ENCODE results near the gene ZBTB7B. TPM values are rescaled to one million over a fixed set of nuclear protein-coding genes. Genes with fewer than 3 reads are reported as not detected.
A peak's percentile ranks its signal among the peaks of the same experiment; 100 is the strongest.

ZBTB7B gene
- total and polyA plus RNA-seq, 9 of the 15 experiments (the other 6 are each of a cell fraction or from before 2014, with no cell fraction given) = 0.04 to 46.5 (median 15.2) TPM

DNA sequence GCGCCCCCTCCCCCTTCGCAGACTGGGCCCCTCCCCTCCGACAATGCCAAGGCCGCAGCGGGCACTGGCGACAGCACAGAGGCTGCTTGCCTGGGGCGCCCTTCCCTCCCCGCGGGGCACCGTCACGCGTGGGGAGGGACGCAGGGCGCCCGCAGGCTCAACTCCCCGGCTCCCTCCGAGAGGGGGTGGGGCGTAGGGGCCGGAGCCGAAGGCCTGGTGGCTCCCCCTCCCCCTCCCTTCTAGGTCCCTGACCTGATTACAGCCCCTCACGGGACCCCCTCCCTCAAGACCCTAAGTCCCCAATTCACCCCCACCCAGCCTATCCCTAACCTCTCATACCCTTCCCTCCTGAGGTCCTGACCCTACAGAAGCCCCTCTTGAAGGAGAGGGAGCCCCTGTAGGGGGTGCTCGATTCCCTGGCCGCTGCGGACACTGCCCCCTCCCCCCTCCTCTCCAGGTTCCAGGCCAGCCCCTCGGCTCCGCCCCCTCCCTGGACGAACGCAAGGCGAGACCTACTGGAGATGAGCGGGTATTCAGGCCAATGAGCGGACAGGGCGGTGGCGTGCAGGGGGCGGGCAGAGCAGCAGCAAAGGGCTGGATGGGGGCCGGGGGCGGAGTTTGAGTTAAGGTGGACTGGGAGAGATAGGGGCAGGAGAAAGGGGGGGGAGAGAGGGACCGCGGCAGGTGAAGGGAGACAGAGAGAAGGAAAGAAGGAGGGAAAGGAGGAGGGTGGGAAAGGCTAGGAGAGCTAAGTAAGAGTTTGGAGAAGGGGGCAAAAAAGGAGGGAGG lies 733 bp upstream of the ZBTB7B start (continued):
- TF ChIP-seq ZBTB11 (CRISPR knock-in tag; IDR thresholded peaks at IDR 0.05) (no peak), HMGN3 (IDR thresholded peaks at IDR 0.05; ENCODE audit: borderline replicate concordance, extremely low read depth, insufficient read length, low read depth, low read length) (no peak), ZNF444 (CRISPR knock-in tag; IDR thresholded peaks at IDR 0.05) (peak; percentile 80; the same call in 1 of the 2 replicates), NR2C2 (CRISPR knock-in tag; IDR thresholded peaks at IDR 0.05) (no peak), NR2C2 (tag; IDR thresholded peaks at IDR 0.05) (peak; percentile 26; the same call in 1 of the 2 replicates), NCOA4 (IDR thresholded peaks at IDR 0.05; ENCODE audit: partially characterized antibody) (no peak), NR2C1 (IDR thresholded peaks at IDR 0.05) (0 out of 2 replicates have a peak, but pooled peaks have one; percentile 32), NR2C1 (tag; IDR thresholded peaks at IDR 0.05) (peak; percentile 27; the same call in 1 of the 2 replicates), RFX7 (CRISPR knock-in tag; IDR thresholded peaks at IDR 0.05) (no peak), SP1 (CRISPR knock-in tag; IDR thresholded peaks at IDR 0.05) (peak; percentile 83), TOE1 (IDR thresholded peaks at IDR 0.05; ENCODE audit: borderline replicate concordance) (peak; percentile 97), TOE1 (CRISPR knock-in tag; IDR thresholded peaks at IDR 0.05; ENCODE audit: borderline replicate concordance, low read depth) (no peak), SIX5 (IDR thresholded peaks at IDR 0.05; ENCODE audit: borderline replicate concordance in 1 of 2, insufficient read depth in 1 of 2, low read depth in 1 of 2, low read length in 2 of 2) (no peak), DPF2 (IDR thresholded peaks at IDR 0.05) (peak; percentile 78; the same call in 1 of the 2 replicates), ZBTB33 (CRISPR knock-in tag; IDR thresholded peaks at IDR 0.05) (no peak), RBM22 (IDR thresholded peaks at IDR 0.05; ENCODE audit: low read depth, low read length, poor library complexity, severe bottlenecking) (no peak), MIER1 (IDR thresholded peaks at IDR 0.05; ENCODE audit: low read depth) (0 out of 2 replicates have a peak, but pooled peaks have one; percentile 21)
- TF ChIP-seq, protein P1, sequence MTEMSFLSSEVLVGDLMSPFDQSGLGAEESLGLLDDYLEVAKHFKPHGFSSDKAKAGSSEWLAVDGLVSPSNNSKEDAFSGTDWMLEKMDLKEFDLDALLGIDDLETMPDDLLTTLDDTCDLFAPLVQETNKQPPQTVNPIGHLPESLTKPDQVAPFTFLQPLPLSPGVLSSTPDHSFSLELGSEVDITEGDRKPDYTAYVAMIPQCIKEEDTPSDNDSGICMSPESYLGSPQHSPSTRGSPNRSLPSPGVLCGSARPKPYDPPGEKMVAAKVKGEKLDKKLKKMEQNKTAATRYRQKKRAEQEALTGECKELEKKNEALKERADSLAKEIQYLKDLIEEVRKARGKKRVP (CRISPR knock-in tag; IDR thresholded peaks at IDR 0.05) = no peak
- TF ChIP-seq, protein P2, sequence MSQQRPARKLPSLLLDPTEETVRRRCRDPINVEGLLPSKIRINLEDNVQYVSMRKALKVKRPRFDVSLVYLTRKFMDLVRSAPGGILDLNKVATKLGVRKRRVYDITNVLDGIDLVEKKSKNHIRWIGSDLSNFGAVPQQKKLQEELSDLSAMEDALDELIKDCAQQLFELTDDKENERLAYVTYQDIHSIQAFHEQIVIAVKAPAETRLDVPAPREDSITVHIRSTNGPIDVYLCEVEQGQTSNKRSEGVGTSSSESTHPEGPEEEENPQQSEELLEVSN (IDR thresholded peaks at IDR 0.05; ENCODE audit: borderline replicate concordance in 1 of 2, extremely low read depth in 1 of 2, insufficient read depth in 1 of 2, insufficient read length in 1 of 2, low read depth in 1 of 2, low read length in 1 of 2, poor library complexity in 1 of 2, severe bottlenecking in 1 of 2) = no peak

Measured in K562 (cell line).